H1 (cell line): Measurements from ENCODE around the gene CRNN.

Experiments
- BRCA1 ChIP-seq: IDR thresholded peaks from 2 replicates; pipeline ENCODE4 v1.6.1; 2012; ENCODE audit warnings: low read depth, low read length, improper control_type of control experiment
- CTCF ChIP-seq, 3 experiments: IDR thresholded peaks; 1 replicate in 2 of 3; 2 replicates in 1 of 3; pipeline versions ENCODE4 v1.5.1 to v1.6.1; 2011; ENCODE audit warnings: low read length in 3 of 3, mild to moderate bottlenecking in 3 of 3, inconsistent platforms in 2 of 3, low read depth in 1 of 3, moderate library complexity in 1 of 3; ENCODE audit not compliant: insufficient read depth in 1 of 3; ENCODE audit errors: control extremely low read depth in 1 of 3
- GTF2F1 ChIP-seq: IDR thresholded peaks from 2 replicates; pipeline ENCODE4 v1.6.1; 2012; ENCODE audit warnings: low read depth, low read length, improper control_type of control experiment, borderline replicate concordance
- JUN ChIP-seq: IDR thresholded peaks from 2 replicates; pipeline ENCODE4 v1.6.1; 2011; ENCODE audit warnings: low read depth, mild to moderate bottlenecking, improper control_type of control experiment, low read length
- KDM5A ChIP-seq: fragments of 200-600 bp; IDR thresholded peaks from 2 replicates; pipeline ENCODE4 v1.7.1; 2012; ENCODE audit warnings: mild to moderate bottlenecking, low read length, inconsistent platforms, mixed read lengths
- POLR2A ChIP-seq, 2 experiments: IDR thresholded peaks; 1 replicate in 1 of 2; 2 replicates in 1 of 2; pipeline ENCODE4 v1.6.1; 2011; ENCODE audit warnings: low read depth in 2 of 2, low read length in 2 of 2, mild to moderate bottlenecking in 2 of 2; ENCODE audit errors: control extremely low read depth in 1 of 2
- RAD21 ChIP-seq, 2 experiments: IDR thresholded peaks in 1 of 2; conservative IDR thresholded peaks in 1 of 2; 2 replicates each; pipeline ENCODE4 v1.6.1; 2011; ENCODE audit warnings: low read depth in 2 of 2, low read length in 2 of 2, improper control_type of control experiment in 1 of 2, inconsistent platforms in 1 of 2, mild to moderate bottlenecking in 1 of 2, moderate library complexity in 1 of 2
- SUZ12 ChIP-seq: fragments of 200-600 bp; sonication (generic); IDR thresholded peaks from 2 replicates; pipeline ENCODE4 v1.6.1; 2012; ENCODE audit warnings: mild to moderate bottlenecking, inconsistent platforms, low read length, moderate library complexity, mixed read lengths
- YY1 ChIP-seq: IDR thresholded peaks from 2 replicates; pipeline ENCODE4 v1.6.1; 2011; ENCODE audit warnings: low read depth, mild to moderate bottlenecking, low read length
- ZNF274 ChIP-seq: IDR thresholded peaks from 2 replicates; pipeline ENCODE4 v1.7.0; 2012; ENCODE audit warnings: low read length, borderline replicate concordance; ENCODE audit errors: extremely low read depth
- TF ChIP-seq, protein P1 (sequence below): IDR thresholded peaks from 2 replicates; pipeline ENCODE4 v1.6.1; 2012; ENCODE audit warnings: inconsistent platforms

DNA sequence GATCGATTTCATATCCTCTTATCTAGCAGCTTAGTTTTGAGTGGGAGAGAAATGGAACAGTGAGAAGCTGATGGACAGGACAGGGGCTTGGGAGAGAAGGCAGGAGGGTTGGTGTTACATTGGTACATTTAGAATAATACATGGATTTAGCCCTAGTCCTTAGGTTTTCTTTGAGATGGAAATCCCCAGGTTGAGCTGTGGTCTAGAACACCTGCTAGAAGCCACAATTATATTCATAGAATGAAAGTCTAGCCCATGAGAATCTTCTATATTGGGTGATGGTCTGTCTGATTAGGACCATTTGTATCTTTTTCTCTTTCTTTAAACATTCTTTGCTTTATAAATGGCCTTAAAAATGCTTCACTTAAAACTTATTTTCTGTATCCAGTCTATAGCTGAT is 19.9 kb downstream of the CRNN start:
- TF ChIP-seq CTCF (IDR thresholded peaks at IDR 0.05; ENCODE audit: control extremely low read depth in 1 of 3, insufficient read depth in 1 of 3, low read depth in 1 of 3, low read length in 3 of 3) (no peak), SUZ12 (no peak), JUN (no peak), POLR2A (IDR thresholded peaks at IDR 0.05; ENCODE audit: control extremely low read depth in 1 of 2, low read depth in 2 of 2, low read length in 2 of 2) (no peak), GTF2F1 (no peak), BRCA1 (no peak), RAD21 (IDR thresholded peaks at IDR 0.05 in 1 of 2, conservative IDR thresholded peaks at IDR 0.05 in 1 of 2; ENCODE audit: low read depth in 2 of 2, low read length in 2 of 2) (no peak), ZNF274 (no peak), YY1 (no peak), KDM5A (no peak)
- TF ChIP-seq, protein P1, sequence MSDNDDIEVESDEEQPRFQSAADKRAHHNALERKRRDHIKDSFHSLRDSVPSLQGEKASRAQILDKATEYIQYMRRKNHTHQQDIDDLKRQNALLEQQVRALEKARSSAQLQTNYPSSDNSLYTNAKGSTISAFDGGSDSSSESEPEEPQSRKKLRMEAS, result no peak
